ENCODE data around the gene CFAP61. TPM values are rescaled to one million over a fixed set of nuclear protein-coding genes. Genes with fewer than 3 reads are reported as not detected.

The CFAP61 gene
- total RNA-seq, 1 donor from 2014 or later = not detected

- TF ChIP-seq CTCF (IDR thresholded peaks at IDR 0.05) = no peak
- Mint-ChIP-seq H3K27ac (ENCODE audit: unreplicated experiment) (no peak overlapping the region), H3K27me3 (ENCODE audit: low read depth) (peaks cover 8% of the 10 kb centered on the region), H3K4me1 (ENCODE audit: low read depth) (no peaks in the 10 kb centered on the region), H3K4me3 (ENCODE audit: unreplicated experiment) (no peak overlapping the region), H3K9me3 (ENCODE audit: low read depth) (peaks cover 8% of the 10 kb centered on the region), H3K36me3 (ENCODE audit: low read depth) (no peaks in the 10 kb centered on the region)
- DNase-seq (ENCODE audit: low spot score) = no peak
Observed at GRCh38 chr20:20143165-20143564, 90.8 kb downstream of the CFAP61 start.

GRCh38 chr20:20143646-20144045 is 91.3 kb downstream of the CFAP61 start:
- Mint-ChIP-seq H3K4me3 (ENCODE audit: unreplicated experiment) (no peak overlapping the region), H3K4me1 (ENCODE audit: low read depth) (no peaks in the 10 kb centered on the region), H3K9me3 (ENCODE audit: low read depth) (peaks cover 11% of the 10 kb centered on the region), H3K36me3 (ENCODE audit: low read depth) (no peaks in the 10 kb centered on the region), H3K27me3 (ENCODE audit: low read depth) (peaks cover 10% of the 10 kb centered on the region), H3K27ac (ENCODE audit: unreplicated experiment) (no peak overlapping the region)
- TF ChIP-seq CTCF (IDR thresholded peaks at IDR 0.05) = no peak
- DNase-seq (ENCODE audit: low spot score) = no peak

GRCh38 chr20:20148779-20149178 is 96.4 kb downstream of the CFAP61 start:
- no peak for TF ChIP-seq CTCF (IDR thresholded peaks at IDR 0.05)
- no peaks in the 10 kb centered on the region for H3K4me1 Mint-ChIP-seq (ENCODE audit: low read depth)

GRCh38 chr20:20150241-20150640 is 97.9 kb downstream of the CFAP61 start:
- no peaks in the 10 kb centered on the region for H3K4me1 Mint-ChIP-seq (ENCODE audit: low read depth)
- H3K27me3 Mint-ChIP-seq (ENCODE audit: low read depth) = peaks cover 7% of the 10 kb centered on the region
- H3K36me3 Mint-ChIP-seq (ENCODE audit: low read depth) = no peaks in the 10 kb centered on the region
- TF ChIP-seq CTCF (IDR thresholded peaks at IDR 0.05) = no peak
- no peak overlapping the region for H3K27ac Mint-ChIP-seq (ENCODE audit: unreplicated experiment)
- peaks cover 28% of the 10 kb centered on the region for H3K9me3 Mint-ChIP-seq (ENCODE audit: low read depth)
- DNase-seq (ENCODE audit: low spot score) = no peak
- no peak overlapping the region for H3K4me3 Mint-ChIP-seq (ENCODE audit: unreplicated experiment)

More at GRCh38 chr20:20148779-20149178, 96.4 kb downstream of the CFAP61 start:
- Mint-ChIP-seq H3K36me3 (ENCODE audit: low read depth) (no peaks in the 10 kb centered on the region), H3K4me3 (ENCODE audit: unreplicated experiment) (no peak overlapping the region), H3K27ac (ENCODE audit: unreplicated experiment) (no peak overlapping the region), H3K9me3 (ENCODE audit: low read depth) (peaks cover 33% of the 10 kb centered on the region), H3K27me3 (ENCODE audit: low read depth) (peaks cover 8% of the 10 kb centered on the region)
- DNase-seq (ENCODE audit: low spot score) = no peak

GRCh38 chr20:20160520-20160919 is 108.2 kb downstream of the CFAP61 start:
- Mint-ChIP-seq H3K27ac (ENCODE audit: unreplicated experiment) (no peak overlapping the region), H3K9me3 (ENCODE audit: low read depth) (peaks cover 4% of the 10 kb centered on the region), H3K4me1 (ENCODE audit: low read depth) (no peaks in the 10 kb centered on the region), H3K27me3 (ENCODE audit: low read depth) (peaks cover 6% of the 10 kb centered on the region), H3K4me3 (ENCODE audit: unreplicated experiment) (no peak overlapping the region), H3K36me3 (ENCODE audit: low read depth) (no peaks in the 10 kb centered on the region)
- no peak for TF ChIP-seq CTCF (IDR thresholded peaks at IDR 0.05)
- no peak for DNase-seq (ENCODE audit: low spot score)
